GM19372 (cell line): ENCODE results near the gene YPEL5.

ENCODE experiments used
- ATAC-seq: cut with Tn5 transposase; IDR thresholded peaks from one replicate; pipeline ENCODE4 v1.9.1; 2021; ENCODE audit warnings: mild to moderate bottlenecking, low read depth, moderate library complexity; ENCODE audit not compliant: unreplicated experiment

YPEL5 gene

GRCh38 chr2:30201990-30202389 is 55.2 kb downstream of the YPEL5 start:
- no peak for ATAC-seq

- no peak for ATAC-seq
Observed at GRCh38 chr2:30203156-30203555, 56.3 kb downstream of the YPEL5 start.

GRCh38 chr2:30204281-30204680 is 57.5 kb downstream of the YPEL5 start:
- ATAC-seq = no peak

DNA sequence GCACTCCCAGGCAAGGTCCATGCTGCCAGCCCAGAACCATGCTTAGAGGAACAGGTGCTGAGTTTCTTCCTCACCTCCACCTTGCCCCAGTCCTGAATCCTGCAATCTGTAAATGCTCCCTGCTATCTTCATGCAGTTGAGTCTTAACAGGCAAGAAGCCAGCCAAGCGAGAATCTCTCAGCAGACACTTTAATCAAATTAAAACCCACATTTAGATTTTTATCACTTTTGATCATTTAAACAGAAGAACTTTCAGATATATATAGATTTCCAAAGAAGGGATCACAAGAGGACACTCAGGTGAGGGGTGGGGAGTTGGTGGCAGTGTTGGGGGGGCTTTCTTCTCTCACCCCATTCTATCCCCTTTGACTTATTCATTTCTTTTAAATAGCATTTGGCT is 58.6 kb downstream of the YPEL5 start:
- ATAC-seq = no peak

GRCh38 chr2:30206461-30207430 is 59.9 kb downstream of the YPEL5 start:
- no peak for ATAC-seq

GRCh38 chr2:30208453-30208852 is 61.6 kb downstream of the YPEL5 start:
- no peak for ATAC-seq

GRCh38 chr2:30209227-30209626 is 62.4 kb downstream of the YPEL5 start:
- ATAC-seq = no peak
